ENCODE results near the gene RNF40. TPM values are rescaled to one million over a fixed set of nuclear protein-coding genes. Genes with fewer than 3 reads are reported as not detected.

Gene RNF40
- total RNA-seq, 1 experiment from 2014 or later = 64.1 TPM

DNA sequence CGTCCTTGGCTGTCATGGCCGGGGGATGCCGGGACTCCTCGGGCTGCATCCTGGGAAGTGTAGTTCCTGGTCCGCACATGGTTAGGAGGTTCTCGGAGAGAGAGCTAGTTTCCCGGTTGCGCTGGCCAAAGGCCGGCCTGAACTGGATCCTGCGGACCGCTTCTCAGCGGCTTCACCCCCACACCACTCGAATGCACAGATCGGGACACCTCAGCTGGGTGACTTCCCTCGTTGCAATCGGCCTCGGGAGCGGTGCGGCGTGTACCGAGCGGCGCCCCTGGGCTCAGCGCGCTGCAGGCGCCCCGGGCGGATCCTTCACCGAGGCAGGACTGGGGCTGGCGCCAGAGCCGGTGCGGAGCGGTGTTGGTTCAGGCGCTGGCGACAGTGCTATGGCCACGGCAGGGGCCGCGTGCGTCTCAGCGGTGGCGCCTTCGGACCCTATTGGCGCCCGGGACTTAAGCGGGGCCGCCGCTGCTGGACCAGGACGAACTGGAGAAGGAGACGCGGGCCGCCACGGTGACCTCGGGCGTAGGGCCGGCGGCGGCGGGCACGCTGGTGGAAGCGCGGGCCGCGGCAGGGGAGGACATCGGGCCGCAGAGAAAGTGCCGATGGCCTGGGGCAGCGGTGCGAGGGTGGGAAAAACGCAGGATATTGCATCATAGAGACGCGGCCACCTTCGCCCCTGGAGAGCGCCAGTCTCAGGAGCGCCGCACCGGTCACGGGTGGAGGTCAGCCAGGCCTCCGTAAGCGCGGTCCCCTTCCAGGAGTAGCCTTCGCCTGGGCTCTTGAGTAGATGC, 13.5 kb downstream of the RNF40 start:
- DNase-seq (peak; percentile 70), ATAC-seq (peak; percentile 79)
- POLR2A ChIA-PET (ENCODE audit: unreplicated experiment) = interaction anchor here (0.6 kb wide), 1 partner anchor 79 kb away, joined by 9 read pairs; no protein-coding TSS in a partner anchor
- Histone ChIP-seq H3K4me1 (ENCODE audit: insufficient read depth, low read length) (peaks cover 5% of the 10 kb centered on the region), H3F3A (ENCODE audit: low read length, unreplicated experiment) (no peaks in the 10 kb centered on the region), H3K36me3 (ENCODE audit: low read depth, low read length) (peaks cover 4% of the 10 kb centered on the region; the same call in 1 of the 2 replicates), H2AFZ (ENCODE audit: low read length) (peak overlapping the region; percentile 79), H3K9ac (ENCODE audit: low read length) (peak overlapping the region; percentile 94), H3K4me2 (ENCODE audit: low read length) (peak overlapping the region; percentile 99), H3K27me3 (ENCODE audit: low read length) (no peaks in the 10 kb centered on the region), H3K79me2 (ENCODE audit: low read length) (no peaks in the 10 kb centered on the region), H3K9me2 (replicated peaks; ENCODE audit: low read length) (no peaks in the 10 kb centered on the region), H3K4me3 (ENCODE audit: low read length) (peak overlapping the region; percentile 82), H4K20me1 (ENCODE audit: low read length) (no peaks in the 10 kb centered on the region), H3K27ac (ENCODE audit: low read length) (peak overlapping the region; percentile 73), H3K9me3 (ENCODE audit: low read length) (no peaks in the 10 kb centered on the region)
- CTCF ChIA-PET = no interaction called here
- no TSS peak for BruUV-seq (replicated peaks)
- intact Hi-C loops (cut with micrococcal nuclease) = no loop called here
- no peak for TF ChIP-seq EZH2 (IDR thresholded peaks at IDR 0.05; ENCODE audit: low read length, unreplicated experiment)
- TF ChIP-seq, protein P1, sequence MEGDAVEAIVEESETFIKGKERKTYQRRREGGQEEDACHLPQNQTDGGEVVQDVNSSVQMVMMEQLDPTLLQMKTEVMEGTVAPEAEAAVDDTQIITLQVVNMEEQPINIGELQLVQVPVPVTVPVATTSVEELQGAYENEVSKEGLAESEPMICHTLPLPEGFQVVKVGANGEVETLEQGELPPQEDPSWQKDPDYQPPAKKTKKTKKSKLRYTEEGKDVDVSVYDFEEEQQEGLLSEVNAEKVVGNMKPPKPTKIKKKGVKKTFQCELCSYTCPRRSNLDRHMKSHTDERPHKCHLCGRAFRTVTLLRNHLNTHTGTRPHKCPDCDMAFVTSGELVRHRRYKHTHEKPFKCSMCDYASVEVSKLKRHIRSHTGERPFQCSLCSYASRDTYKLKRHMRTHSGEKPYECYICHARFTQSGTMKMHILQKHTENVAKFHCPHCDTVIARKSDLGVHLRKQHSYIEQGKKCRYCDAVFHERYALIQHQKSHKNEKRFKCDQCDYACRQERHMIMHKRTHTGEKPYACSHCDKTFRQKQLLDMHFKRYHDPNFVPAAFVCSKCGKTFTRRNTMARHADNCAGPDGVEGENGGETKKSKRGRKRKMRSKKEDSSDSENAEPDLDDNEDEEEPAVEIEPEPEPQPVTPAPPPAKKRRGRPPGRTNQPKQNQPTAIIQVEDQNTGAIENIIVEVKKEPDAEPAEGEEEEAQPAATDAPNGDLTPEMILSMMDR (conservative IDR thresholded peaks at IDR 0.05; ENCODE audit: low read depth, low read length) = no peak

DNA sequence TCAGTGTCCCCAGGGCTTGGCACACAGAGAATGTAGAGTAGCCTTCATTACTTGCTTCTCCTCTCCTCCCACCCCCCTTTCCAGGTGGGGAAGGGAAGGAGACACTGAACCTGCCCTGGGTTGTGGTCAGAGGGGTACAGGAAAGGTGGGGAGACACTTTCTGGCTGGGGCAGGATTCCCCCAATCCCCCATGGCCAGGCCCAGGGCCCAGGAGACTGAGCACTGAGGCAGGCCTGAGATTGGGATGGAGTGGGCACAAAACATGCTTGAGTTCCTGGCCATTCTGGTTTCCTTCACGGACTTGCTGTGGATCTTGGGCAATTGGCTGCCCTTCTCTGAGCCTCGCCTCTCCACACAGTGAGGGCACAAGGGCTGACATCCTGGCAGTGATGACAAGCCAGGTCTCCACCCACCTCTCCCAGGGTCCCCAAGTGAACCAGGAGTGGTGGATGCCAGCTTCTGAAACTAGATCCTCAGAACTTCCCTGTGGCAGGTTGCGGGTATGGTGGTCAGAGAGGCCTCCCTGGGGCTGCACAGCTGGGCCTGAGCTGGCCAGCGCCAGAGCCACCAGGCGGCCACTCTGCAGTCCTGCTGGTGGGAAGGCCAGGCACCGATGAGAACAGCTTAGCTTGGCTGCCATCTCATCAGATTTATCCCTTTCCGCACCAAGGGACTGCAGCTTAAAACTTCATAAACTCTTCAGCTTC, 15.6 kb downstream of the RNF40 start:
- TF ChIP-seq, protein P1 (conservative IDR thresholded peaks at IDR 0.05; ENCODE audit: low read depth, low read length) = no peak
- TF ChIP-seq EZH2 (IDR thresholded peaks at IDR 0.05; ENCODE audit: low read length, unreplicated experiment) = no peak
- TF ChIP-seq EZH2phosphoT487 (IDR thresholded peaks at IDR 0.05; ENCODE audit: borderline replicate concordance, low read length) = no peak
- H3K4me3 ChIP-seq (ENCODE audit: low read length) = no peak overlapping the region
- H3K27ac ChIP-seq (ENCODE audit: low read length) = no peak overlapping the region
- no peaks in the 10 kb centered on the region for H3F3A ChIP-seq (ENCODE audit: low read length, unreplicated experiment)
- CTCF ChIA-PET = no interaction called here
- no peaks in the 10 kb centered on the region for H3K9me2 ChIP-seq (replicated peaks; ENCODE audit: low read length)
- no peaks in the 10 kb centered on the region for H3K9me3 ChIP-seq (ENCODE audit: low read length)
- H3K4me1 ChIP-seq (ENCODE audit: insufficient read depth, low read length) = peaks cover 5% of the 10 kb centered on the region
- DNase-seq (no peak), ATAC-seq (no peak)
- no peak overlapping the region for H3K9ac ChIP-seq (ENCODE audit: low read length)
- H3K79me2 ChIP-seq (ENCODE audit: low read length) = no peaks in the 10 kb centered on the region
- POLR2A ChIA-PET (ENCODE audit: unreplicated experiment) = interaction anchor here (0.7 kb wide), 1 partner anchor 40 kb away, joined by 4 read pairs; no protein-coding TSS in a partner anchor
- intact Hi-C loops (cut with micrococcal nuclease) = no loop called here
- no TSS peak for BruUV-seq (replicated peaks)
- H2AFZ ChIP-seq (ENCODE audit: low read length) = no peak overlapping the region
- H3K27me3 ChIP-seq (ENCODE audit: low read length) = no peaks in the 10 kb centered on the region
- H4K20me1 ChIP-seq (ENCODE audit: low read length) = no peaks in the 10 kb centered on the region
- no peak overlapping the region for H3K4me2 ChIP-seq (ENCODE audit: low read length)
- H3K36me3 ChIP-seq (ENCODE audit: low read depth, low read length) = no peaks in the 10 kb centered on the region
